Esophagus squamous epithelium (tissue), 4 donors: ENCODE results near the gene AOPEP.

Experiments
- POLR2A ChIP-seq, 4 donors: fragments of 450-650 bp; IDR thresholded peaks; one replicate each; pipeline ENCODE4 v1.6.1; 2017; ENCODE audit warnings: antibody characterized with exemption in 4 of 4, mild to moderate bottlenecking in 4 of 4, moderate library complexity in 3 of 4
- TF ChIP-seq, protein P1 (sequence below), 6 experiments: fragments of 450-650 bp in 4 of 6; fragments of 200-600 bp in 2 of 6; sonication (generic) in 2 of 6; IDR thresholded peaks; one replicate each; pipeline ENCODE4 v1.5.1; 2016 to 2019; ENCODE audit warnings: antibody characterized with exemption in 6 of 6, mild to moderate bottlenecking in 4 of 6, moderate library complexity in 4 of 6

DNA sequence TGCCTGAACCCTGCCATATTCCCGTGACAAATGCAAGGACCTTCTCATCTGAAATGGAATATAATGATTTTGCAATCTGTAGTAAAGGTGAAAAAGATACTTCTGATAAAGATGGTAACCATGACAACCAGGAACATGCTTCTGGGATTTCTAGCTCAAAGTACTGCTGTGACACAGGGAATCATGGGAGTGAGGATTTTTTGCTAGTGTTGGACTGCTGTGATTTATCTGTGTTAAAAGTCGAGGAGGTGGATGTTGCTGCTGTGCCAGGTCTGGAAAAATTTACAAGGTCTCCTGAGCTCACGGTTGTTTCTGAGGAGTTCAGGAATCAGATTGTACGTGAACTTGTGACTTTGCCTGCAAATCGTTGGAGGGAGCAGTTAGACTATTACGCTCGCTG, 33.5 kb downstream of the AOPEP start:
- TF ChIP-seq, protein P1, sequence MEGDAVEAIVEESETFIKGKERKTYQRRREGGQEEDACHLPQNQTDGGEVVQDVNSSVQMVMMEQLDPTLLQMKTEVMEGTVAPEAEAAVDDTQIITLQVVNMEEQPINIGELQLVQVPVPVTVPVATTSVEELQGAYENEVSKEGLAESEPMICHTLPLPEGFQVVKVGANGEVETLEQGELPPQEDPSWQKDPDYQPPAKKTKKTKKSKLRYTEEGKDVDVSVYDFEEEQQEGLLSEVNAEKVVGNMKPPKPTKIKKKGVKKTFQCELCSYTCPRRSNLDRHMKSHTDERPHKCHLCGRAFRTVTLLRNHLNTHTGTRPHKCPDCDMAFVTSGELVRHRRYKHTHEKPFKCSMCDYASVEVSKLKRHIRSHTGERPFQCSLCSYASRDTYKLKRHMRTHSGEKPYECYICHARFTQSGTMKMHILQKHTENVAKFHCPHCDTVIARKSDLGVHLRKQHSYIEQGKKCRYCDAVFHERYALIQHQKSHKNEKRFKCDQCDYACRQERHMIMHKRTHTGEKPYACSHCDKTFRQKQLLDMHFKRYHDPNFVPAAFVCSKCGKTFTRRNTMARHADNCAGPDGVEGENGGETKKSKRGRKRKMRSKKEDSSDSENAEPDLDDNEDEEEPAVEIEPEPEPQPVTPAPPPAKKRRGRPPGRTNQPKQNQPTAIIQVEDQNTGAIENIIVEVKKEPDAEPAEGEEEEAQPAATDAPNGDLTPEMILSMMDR (IDR thresholded peaks at IDR 0.05): no peak
- TF ChIP-seq POLR2A (IDR thresholded peaks at IDR 0.05): no peak
